Measurements from ENCODE around the gene SLC25A21. TPM values are rescaled to one million over a fixed set of nuclear protein-coding genes. Genes with fewer than 3 reads are reported as not detected.
"Not testable (repeated sequence)": the region's sequence is repeated elsewhere in the genome, so short reads cannot be mapped to it uniquely, and the experiment has no call there.

SLC25A21 gene
- total and polyA plus RNA-seq, 2 of the 13 experiments (the other 11 are each of a cell fraction or from before 2014, with no cell fraction given) = 1.9 to 2.9 TPM

- H3K4me2 ChIP-seq (ENCODE audit: low read depth, low read length); H3K9me3 ChIP-seq (ENCODE audit: low read length); H4K20me1 ChIP-seq (ENCODE audit: insufficient read depth, low read length); H3K27me3 ChIP-seq (ENCODE audit: control insufficient read depth in 1 of 2, insufficient read depth in 2 of 2, low read length in 2 of 2); H2AFZ ChIP-seq (ENCODE audit: low read length); FAIRE-seq; H3K79me2 ChIP-seq (ENCODE audit: insufficient read depth, low read length); POLR2A ChIA-PET; intact Hi-C loops (cut with micrococcal nuclease; ENCODE audit: unreplicated experiment); ATAC-seq; DNase-seq (ENCODE audit: low spot score); BruUV-seq (replicated peaks); H3K27ac ChIP-seq (ENCODE audit: extremely low read length, insufficient read depth, low read length); H3K4me1 ChIP-seq (ENCODE audit: insufficient read depth, low read length); in situ Hi-C loops (cut with HindIII; ENCODE audit: extremely low pct_ligation_motif_present, low pct_unique_long_range_greater_than_20kb); H3K36me3 ChIP-seq (replicated peaks in 1 of 2; ENCODE audit: control insufficient read depth in 1 of 2, insufficient read depth in 2 of 2, low read length in 2 of 2); H3K9ac ChIP-seq (ENCODE audit: insufficient read depth, low read depth, low read length); CTCF ChIA-PET (ENCODE audit: low intra/inter-chr PET ratio, low total read pairs); H3K4me3 ChIP-seq (replicated peaks in 1 of 3; ENCODE audit: insufficient read depth in 1 of 3, low read depth in 2 of 3, low read length in 3 of 3): not testable (repeated sequence)
- 3% methylated on average over 5 of the region's 5 CpGs for WGBS (ENCODE audit: low lambda C conversion rate)
Observed at GRCh38 chr14:36814783-36815182, 357.6 kb downstream of the SLC25A21 start.

GRCh38 chr14:36810209-36810608, 362.2 kb downstream of the SLC25A21 start:
- no peak overlapping the region for H3K27ac ChIP-seq (ENCODE audit: extremely low read length, insufficient read depth, low read length)
- CTCF ChIA-PET (ENCODE audit: low intra/inter-chr PET ratio, low total read pairs) = no interaction called here
- intact Hi-C loops (cut with micrococcal nuclease; ENCODE audit: unreplicated experiment) (no loop called here), in situ Hi-C loops (cut with HindIII; ENCODE audit: extremely low pct_ligation_motif_present, low pct_unique_long_range_greater_than_20kb) (no loop called here)
- no peaks in the 10 kb centered on the region; a peak in 2 of 5 replicates for H3K27me3 ChIP-seq (ENCODE audit: control insufficient read depth in 1 of 2, insufficient read depth in 2 of 2, low read length in 2 of 2)
- WGBS (ENCODE audit: low lambda C conversion rate) = 3% methylated on average over 2 of the region's 2 CpGs
- H3K9ac ChIP-seq (ENCODE audit: insufficient read depth, low read depth, low read length) = no peak overlapping the region
- H3K4me1 ChIP-seq (ENCODE audit: insufficient read depth, low read length) = no peaks in the 10 kb centered on the region
- no peaks in the 10 kb centered on the region for H3K9me3 ChIP-seq (ENCODE audit: low read length)
- POLR2A ChIA-PET = no interaction called here
- no TSS peak for BruUV-seq (replicated peaks)
- no peak overlapping the region for H3K4me2 ChIP-seq (ENCODE audit: low read depth, low read length)
- ATAC-seq = no peak
- H4K20me1 ChIP-seq (ENCODE audit: insufficient read depth, low read length) = no peaks in the 10 kb centered on the region
- DNase-seq (ENCODE audit: low spot score) = no peak
- no peak overlapping the region for H3K4me3 ChIP-seq (replicated peaks in 1 of 3; ENCODE audit: insufficient read depth in 1 of 3, low read depth in 2 of 3, low read length in 3 of 3)
- no peak for FAIRE-seq
- no peak overlapping the region for H2AFZ ChIP-seq (ENCODE audit: low read length)
- no peaks in the 10 kb centered on the region for H3K36me3 ChIP-seq (replicated peaks in 1 of 2; ENCODE audit: control insufficient read depth in 1 of 2, insufficient read depth in 2 of 2, low read length in 2 of 2)
- H3K79me2 ChIP-seq (ENCODE audit: insufficient read depth, low read length) = no peaks in the 10 kb centered on the region
- TF ChIP-seq MAFK (conservative IDR thresholded peaks at IDR 0.05 in 1 of 2, IDR thresholded peaks at IDR 0.05 in 1 of 2; ENCODE audit: low read length in 2 of 2) = peak; percentile 80 to 84
- no peak for TF ChIP-seq CBX1 (IDR thresholded peaks at IDR 0.05; ENCODE audit: low read depth)
- peak; percentile 69 for TF ChIP-seq MAFF (IDR thresholded peaks at IDR 0.05; ENCODE audit: low read depth, low read length)
- TF ChIP-seq ZNF136 (CRISPR knock-in tag; IDR thresholded peaks at IDR 0.05; ENCODE audit: low read depth) = no peak
- no peak for TF ChIP-seq ZBTB46 (CRISPR knock-in tag; IDR thresholded peaks at IDR 0.05; ENCODE audit: borderline replicate concordance)
- no peak for TF ChIP-seq BCL3 (CRISPR knock-in tag; IDR thresholded peaks at IDR 0.05)
- no peak for TF ChIP-seq HBP1 (CRISPR knock-in tag; IDR thresholded peaks at IDR 0.05; ENCODE audit: low read depth)
- TF ChIP-seq THAP11 (CRISPR knock-in tag; IDR thresholded peaks at IDR 0.05) = no peak
- TF ChIP-seq SRSF9 (IDR thresholded peaks at IDR 0.05; ENCODE audit: borderline replicate concordance, insufficient read depth, low read depth, low read length, poor library complexity, severe bottlenecking) = no peak
- TF ChIP-seq ARID5B (CRISPR knock-in tag; IDR thresholded peaks at IDR 0.05) = no peak
